ENCODE results near the gene BEST4.
"Not testable (repeated sequence)": the region's sequence is repeated elsewhere in the genome, so short reads cannot be mapped to it uniquely, and the experiment has no call there.

BEST4 gene

GRCh38 chr1:44788120-44788860 lies at the start of gene BEST4:
TSS of gene BEST4 (minus strand) at chr1:44788170. CDS start at chr1:44787705, 465 bp downstream.
- no peak for DNase-seq

- peak; percentile 92 for DNase-seq
Measured at GRCh38 chr1:44835738-44836675, 48.0 kb upstream of the BEST4 start.

- DNase-seq = no peak
Measured at GRCh38 chr1:44834328-44834727, 46.4 kb upstream of the BEST4 start.

DNA sequence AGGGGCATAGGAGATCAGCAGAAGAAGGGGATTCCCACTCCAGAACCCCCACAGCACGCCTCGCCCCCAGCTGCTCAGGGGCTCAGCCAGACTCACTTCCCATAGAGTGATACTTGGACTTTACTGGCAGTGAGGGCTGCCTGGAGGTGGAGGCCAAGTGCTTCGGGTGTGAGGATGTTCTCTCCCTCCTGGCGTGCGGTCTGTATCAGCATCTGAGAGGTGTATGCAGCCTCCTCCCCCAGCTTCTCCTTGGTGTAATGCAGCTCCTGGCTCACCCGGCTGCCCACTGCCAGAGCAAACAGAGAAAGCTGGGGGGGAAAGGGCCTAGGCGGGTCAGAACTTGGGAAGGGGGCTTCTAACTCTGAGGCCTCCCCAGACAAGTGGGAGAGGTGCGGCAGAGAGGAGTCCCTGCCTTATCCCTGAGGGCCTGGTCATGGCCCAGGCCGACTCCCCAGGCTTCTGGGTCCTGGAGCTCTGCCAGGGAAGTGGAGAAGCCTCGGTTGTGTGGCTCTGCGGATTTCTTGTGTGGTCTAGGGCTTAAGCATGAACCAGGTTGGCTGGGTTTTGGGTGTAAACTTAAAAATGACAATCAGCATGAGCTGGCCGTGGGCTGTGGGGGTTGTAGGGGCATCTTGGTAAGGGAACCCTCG lies 44.2 kb upstream of the BEST4 start:
- DNase-seq = no peak

DNA sequence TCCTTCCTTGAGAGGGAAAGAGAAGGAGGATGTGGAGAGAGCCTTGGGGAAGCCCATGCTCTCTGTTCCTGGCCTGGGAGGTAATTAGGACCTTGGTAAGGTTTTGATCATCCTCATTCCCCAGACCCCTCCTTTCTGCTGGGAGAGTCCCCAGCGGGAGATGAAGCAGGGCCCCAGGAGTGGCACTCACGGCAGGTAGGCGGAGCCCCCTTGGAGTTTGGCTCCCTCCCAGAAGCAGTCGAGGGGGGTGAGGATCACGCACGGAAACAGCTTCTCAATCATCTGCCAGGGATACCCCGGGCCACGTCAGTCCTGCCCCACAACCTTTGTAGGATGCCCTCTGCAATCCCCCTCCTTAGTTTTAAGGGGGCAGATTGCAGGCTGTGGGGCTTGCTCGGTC lies 43.5 kb upstream of the BEST4 start:
- DNase-seq = no peak

GRCh38 chr1:44830900-44831304 lies 42.9 kb upstream of the BEST4 start:
- DNase-seq = no peak

DNA sequence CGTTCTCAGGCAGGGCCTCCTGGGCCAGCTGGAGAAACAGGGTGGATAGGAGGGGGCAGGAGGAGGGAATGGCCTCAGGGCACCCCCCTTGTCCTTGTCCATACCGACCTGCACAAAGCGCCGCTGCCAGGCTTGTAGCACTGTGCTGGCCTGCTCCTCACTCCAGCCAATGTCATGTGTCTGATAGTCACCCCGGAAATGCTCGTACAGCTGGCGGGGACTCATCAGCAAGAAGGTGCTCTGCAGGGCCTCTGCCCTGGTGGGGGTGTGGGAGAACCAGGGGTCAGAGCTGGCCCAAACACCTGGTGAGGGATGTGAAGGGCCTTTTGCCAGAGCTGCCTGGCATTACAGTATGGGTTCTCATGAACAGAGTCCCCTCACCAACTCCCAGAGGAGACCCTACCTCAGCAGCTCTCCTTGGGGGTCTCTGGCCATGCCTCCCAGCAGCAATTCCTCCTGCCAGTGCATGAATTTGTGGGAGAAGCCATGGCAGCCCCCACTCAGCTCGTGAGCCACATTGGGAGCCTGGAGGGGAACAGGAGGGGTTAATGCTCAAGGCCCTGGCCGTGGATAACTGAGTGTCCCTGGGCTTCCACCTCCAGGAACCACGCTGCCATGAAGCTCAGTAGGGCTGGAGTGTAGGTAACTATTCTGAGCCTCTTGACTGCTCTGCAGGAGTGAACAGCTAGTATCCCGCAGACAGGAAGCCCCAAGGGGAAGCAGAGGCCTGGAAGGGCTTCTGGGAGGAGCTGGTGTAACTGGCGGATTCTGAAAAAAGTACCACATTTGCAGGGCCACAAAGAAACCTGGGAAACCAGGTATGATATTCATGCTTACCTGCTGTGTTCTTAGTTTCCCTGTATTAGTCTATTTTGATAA lies 41.8 kb upstream of the BEST4 start:
- no peak for DNase-seq

DNA sequence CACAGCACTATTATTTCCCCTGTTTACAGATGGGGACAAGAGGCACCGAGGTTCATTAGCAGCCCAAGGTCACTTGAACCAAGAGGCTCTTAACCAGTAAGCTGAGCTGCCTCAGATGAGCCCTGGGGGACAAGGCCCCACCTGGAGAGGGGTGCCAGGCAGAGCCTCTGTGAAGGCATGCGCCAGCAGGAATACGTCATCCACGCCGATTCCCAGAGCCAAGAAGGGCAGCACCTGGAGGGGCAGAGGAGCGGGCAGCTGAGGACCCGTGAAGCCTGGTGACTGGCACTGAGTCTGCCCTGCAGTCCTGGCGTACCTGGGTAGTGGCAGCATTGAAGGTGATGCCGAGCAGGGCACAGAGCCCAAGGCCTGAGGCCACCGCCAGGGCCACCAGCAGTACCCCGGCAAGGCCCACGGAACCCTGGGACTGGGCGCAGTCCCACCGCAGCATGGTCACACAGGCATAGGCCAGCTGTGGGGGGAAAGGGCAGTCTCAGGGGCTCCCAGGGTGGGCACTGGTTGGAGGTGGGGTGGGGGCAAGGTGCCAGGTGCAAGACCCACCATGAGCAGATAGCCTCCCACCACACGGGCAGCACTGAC lies 41.0 kb upstream of the BEST4 start:
- no peak for DNase-seq

DNA sequence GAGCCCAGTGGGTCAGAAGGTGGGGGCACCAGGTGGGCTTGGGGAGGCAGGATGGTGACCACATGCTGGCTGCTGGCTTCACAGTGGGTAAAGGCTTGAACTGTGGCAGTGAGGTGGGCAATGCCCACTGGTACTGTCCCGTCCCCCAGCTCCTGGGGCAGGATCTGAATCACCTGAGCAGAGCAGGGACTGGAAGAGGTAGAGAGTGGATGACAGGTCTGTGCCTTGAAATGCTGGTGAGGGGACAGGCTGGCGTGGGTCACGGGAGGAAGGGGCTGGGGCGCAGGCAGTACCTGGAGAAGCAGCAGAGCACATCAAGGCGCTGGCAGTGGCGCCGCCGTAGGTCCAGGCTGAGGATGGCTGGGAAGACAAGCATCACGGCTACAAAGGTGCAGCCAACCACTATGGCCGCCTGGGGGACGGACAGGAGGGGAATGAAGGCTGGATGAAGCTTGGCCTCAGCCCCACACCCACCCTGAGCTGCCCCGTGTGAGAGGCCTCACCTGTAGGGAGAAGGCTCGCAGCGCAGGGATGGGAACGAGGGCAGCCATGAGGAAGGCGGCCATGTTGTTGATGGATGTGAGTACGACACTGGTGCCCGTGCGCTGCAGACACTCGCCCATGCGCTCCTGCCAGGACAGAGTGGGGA lies 40.2 kb upstream of the BEST4 start:
- DNase-seq = no peak

DNA sequence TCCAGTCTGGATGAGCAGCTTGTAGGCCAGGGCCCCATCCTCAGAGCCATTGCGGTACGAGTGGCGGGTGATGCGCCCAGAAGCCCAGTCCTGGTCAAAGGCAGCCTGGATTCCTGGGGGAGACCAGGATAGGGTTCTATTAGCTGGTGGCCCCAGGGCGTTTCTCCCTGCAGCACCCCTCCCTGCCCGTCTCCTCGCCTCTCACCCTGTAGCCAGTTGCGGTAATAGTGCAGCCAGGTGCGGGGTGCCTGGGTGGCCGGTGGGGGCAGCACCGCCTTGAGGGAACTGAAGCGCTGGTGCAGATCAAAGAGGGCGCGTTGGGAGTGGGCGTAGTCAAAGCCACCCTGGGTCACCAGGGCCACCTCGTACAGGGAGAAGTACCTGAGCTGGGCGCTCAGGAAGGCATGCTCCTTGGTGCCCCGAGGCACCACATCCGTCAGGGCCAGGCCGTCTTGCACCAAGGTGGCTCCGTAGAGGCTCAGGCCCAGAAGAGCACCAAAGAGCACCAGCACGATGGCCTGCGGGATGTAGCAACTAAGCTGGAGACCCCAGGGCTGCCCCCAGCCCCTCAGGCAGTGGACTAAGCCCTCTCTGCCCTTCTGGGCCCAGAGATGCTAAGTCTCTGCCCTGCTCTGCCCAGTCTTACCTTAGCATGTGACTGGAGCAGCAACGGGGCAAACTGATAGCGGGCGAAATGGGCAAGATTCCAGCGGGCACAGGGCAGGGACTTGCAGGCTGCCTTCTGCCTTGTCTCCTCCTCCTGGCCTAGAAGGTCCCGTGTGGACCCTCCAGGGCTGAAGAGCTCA lies 39.4 kb upstream of the BEST4 start:
- DNase-seq = no peak

- no peak for DNase-seq
Measured at GRCh38 chr1:44826375-44827196, 38.6 kb upstream of the BEST4 start.

GRCh38 chr1:44824392-44824791 lies 36.4 kb upstream of the BEST4 start:
- DNase-seq = not testable (repeated sequence)

DNA sequence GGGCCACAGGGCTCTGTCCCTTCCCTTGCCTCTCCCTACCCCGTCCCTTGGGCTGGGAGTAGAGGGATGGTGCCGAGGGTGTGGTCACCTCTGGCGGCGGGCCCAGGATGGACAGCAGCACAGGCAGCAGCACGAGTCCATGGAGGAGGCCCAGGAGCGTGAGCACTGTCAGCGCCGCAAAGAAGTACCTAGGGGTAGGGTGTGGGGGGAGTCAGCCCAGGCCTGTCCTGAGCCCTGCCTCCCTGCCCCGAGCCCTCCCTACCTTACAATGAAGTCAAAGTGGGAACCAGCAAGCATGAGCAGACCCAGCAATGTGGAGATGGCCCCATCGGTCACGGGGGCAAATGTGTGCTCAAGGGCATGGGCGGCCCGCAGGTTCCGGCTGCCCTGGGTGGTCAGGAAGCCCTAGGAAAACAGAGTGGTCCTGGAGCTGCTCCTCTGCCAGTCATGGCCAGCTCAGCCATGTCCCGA lies 35.0 kb upstream of the BEST4 start:
- no peak for DNase-seq

DNA sequence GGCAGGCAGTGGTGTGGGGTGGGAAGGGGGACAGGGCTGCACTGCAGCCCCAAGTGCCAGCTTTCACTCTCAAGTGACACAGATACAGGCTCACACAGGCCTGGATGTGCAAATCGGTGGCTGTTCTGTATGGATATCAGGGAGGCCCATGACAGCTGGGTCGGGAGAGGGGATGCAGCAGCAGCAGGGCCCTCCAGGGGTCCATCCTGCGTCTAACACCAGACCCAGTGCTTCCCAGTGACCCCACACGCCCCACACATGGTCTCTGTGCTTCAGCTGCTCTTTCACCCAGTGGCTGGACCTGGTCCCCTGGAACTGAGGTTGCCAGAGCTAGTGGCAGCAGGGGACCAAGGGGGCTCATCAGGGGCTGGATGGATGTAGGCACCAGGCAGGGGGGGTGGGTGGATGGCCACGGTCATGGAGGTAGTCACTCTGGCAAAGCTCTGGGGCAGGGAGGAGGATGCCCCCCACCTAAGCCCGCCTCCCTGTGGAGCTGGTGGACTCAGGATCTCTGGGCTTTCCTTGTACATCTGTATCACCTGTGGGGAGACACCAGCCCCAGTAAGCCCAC lies 34.2 kb upstream of the BEST4 start:
- no peak for DNase-seq

- DNase-seq = no peak
Measured at GRCh38 chr1:44821240-44821715, 33.3 kb upstream of the BEST4 start.

- DNase-seq = no peak
Measured at GRCh38 chr1:44820328-44821239, 32.6 kb upstream of the BEST4 start.

GRCh38 chr1:44819608-44820327 lies 31.8 kb upstream of the BEST4 start:
- peak; percentile 94 for DNase-seq

Data from activated CD8-positive, alpha-beta memory T cell treated with anti-CD3 and anti-CD28 coated beads, Interleukin-2, amount 50 U/mL, for 48 hours (primary cell).